Stimulated activated naive CD4-positive, alpha-beta T cell treated with Interleukin-2 at 50 U/mL for 16 hours (primary cell): ENCODE data around the gene ARMC3.
A peak's percentile ranks its signal among the peaks of the same experiment; 100 is the strongest.
"Not testable (repeated sequence)": the region's sequence is repeated elsewhere in the genome, so short reads cannot be mapped to it uniquely, and the experiment has no call there.

Experiments used
- DNase-seq: peaks from one replicate; lab custom pipeline; 2025; lab: John Stamatoyannopoulos, UW

The ARMC3 gene

GRCh38 chr10:22929053-22929452 lies 1.2 kb downstream of the ARMC3 start:
- not testable (repeated sequence) for DNase-seq

- DNase-seq, result no peak
Measured at GRCh38 chr10:22931948-22932347, 4.1 kb downstream of the ARMC3 start.

- no peak for DNase-seq
Measured at GRCh38 chr10:22932626-22933370, 4.9 kb downstream of the ARMC3 start.

GRCh38 chr10:22934726-22935125 lies 6.9 kb downstream of the ARMC3 start:
- DNase-seq, result no peak

GRCh38 chr10:22942437-22942836 lies 14.6 kb downstream of the ARMC3 start:
- no peak for DNase-seq

GRCh38 chr10:22945934-22946673 lies 18.3 kb downstream of the ARMC3 start:
- DNase-seq, result no peak

GRCh38 chr10:22954970-22955369 lies 27.1 kb downstream of the ARMC3 start:
- DNase-seq, result no peak

- DNase-seq, result no peak
Measured at GRCh38 chr10:22958338-22958737, 30.5 kb downstream of the ARMC3 start.

- DNase-seq, result no peak
Measured at GRCh38 chr10:22959292-22959691, 31.4 kb downstream of the ARMC3 start.

GRCh38 chr10:22959950-22960349 lies 32.1 kb downstream of the ARMC3 start:
- DNase-seq, result no peak

GRCh38 chr10:22962817-22963216 lies 35.0 kb downstream of the ARMC3 start:
- DNase-seq, result no peak

- DNase-seq, result no peak
Measured at GRCh38 chr10:22969704-22970103, 41.9 kb downstream of the ARMC3 start.

GRCh38 chr10:22976534-22976933 lies 48.7 kb downstream of the ARMC3 start:
- DNase-seq, result no peak

- DNase-seq, result no peak
Measured at GRCh38 chr10:22977751-22978150, 49.9 kb downstream of the ARMC3 start.

GRCh38 chr10:22978287-22978686 lies 50.4 kb downstream of the ARMC3 start:
- DNase-seq, result no peak

GRCh38 chr10:22978918-22979317 lies 51.1 kb downstream of the ARMC3 start:
- no peak for DNase-seq

GRCh38 chr10:22980822-22981221 lies 53.0 kb downstream of the ARMC3 start:
- DNase-seq, result no peak

- no peak for DNase-seq
Measured at GRCh38 chr10:22984066-22984465, 56.2 kb downstream of the ARMC3 start.

GRCh38 chr10:22986771-22987542 lies 59.1 kb downstream of the ARMC3 start:
- no peak for DNase-seq

- peak; percentile 51 for DNase-seq
Measured at GRCh38 chr10:22988581-22989360, 60.9 kb downstream of the ARMC3 start.

- no peak for DNase-seq
Measured at GRCh38 chr10:22990443-22990842, 62.6 kb downstream of the ARMC3 start.

- DNase-seq, result no peak
Measured at GRCh38 chr10:22992075-22992474, 64.2 kb downstream of the ARMC3 start.
